NCI-H1092 (cell line): ENCODE results near the gene FOXO4.

Experiments used
- DNase-seq: peaks from one replicate; lab custom pipeline; 2025; lab: John Stamatoyannopoulos, UW

FOXO4 gene

GRCh38 chrX:71099736-71100135 lies 4.1 kb downstream of the FOXO4 start:
- DNase-seq = no peak

- DNase-seq = no peak
Observed at GRCh38 chrX:71100581-71101505, 5.2 kb downstream of the FOXO4 start.

DNA sequence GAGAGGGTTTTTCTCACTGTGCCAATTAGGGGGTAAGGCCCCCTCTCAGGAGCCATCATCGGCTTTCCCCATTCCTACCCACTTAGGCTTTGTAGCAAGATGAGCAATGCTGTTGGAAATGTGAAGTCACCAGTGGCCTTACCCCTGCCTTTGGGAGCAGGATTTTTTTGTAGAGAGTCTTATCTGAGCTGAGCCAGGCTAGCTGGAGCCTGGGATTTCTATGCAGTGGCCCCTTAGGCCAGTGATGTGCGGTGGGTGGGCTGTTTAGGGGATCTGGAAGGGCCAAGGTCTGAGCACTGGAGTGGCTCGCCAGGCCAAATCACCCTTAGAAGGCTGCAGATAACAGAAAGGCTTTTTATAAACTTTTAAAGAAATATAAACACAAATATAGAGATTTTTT lies 6.6 kb downstream of the FOXO4 start:
- no peak for DNase-seq

- no peak for DNase-seq
Observed at GRCh38 chrX:71103110-71103983, 7.7 kb downstream of the FOXO4 start.

- DNase-seq = no peak
Observed at GRCh38 chrX:71105628-71106027, 10.0 kb downstream of the FOXO4 start.

DNA sequence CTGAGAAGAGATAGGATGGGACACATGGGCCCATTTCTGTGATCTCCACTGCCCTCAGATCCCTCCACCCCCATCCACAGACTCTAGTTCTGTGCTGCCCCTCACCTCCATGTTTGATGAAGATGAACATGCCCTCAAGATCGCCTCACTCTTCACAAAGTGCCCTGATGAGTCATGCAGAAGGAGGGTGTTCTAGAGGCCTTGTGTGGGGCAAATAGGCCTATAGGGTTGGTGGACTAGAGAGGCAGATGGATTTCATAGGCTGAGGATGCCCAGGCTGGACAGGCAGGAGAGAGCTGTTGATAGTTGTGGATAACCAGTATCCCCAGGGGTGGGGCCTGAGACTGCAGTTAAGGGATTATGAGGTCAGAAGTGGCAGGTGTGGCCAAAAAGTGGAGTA lies 10.8 kb downstream of the FOXO4 start, which contains the start of gene CXorf65:
Gene CXorf65 (minus strand): TSS at position 314 of the 400 bp plus-strand sequence. CDS start 184 bp downstream, at position 130.
- no peak for DNase-seq

DNA sequence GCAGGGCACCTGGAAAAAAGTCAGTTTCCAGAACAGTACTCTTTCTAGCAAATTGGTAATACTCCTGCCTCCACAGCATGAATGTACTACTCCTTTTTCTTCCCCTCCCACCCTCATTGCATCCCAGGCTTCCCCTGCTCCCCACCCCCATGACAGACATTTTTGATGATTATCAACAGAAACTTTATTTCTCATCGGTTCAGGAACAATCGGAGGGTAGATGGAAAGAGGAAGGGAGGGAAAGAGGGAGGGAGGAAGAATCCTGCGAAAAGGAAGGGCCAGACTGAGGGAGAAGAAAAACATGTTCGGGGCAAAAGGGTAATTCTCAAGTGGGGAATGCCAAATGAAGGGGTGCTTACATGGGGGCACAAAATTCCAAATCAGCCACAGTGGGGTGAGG lies 11.6 kb downstream of the FOXO4 start:
- DNase-seq = no peak

GRCh38 chrX:71107762-71108360 lies 12.2 kb downstream of the FOXO4 start:
- DNase-seq = no peak

GRCh38 chrX:71109051-71109450 lies 13.4 kb downstream of the FOXO4 start:
- DNase-seq = no peak

DNA sequence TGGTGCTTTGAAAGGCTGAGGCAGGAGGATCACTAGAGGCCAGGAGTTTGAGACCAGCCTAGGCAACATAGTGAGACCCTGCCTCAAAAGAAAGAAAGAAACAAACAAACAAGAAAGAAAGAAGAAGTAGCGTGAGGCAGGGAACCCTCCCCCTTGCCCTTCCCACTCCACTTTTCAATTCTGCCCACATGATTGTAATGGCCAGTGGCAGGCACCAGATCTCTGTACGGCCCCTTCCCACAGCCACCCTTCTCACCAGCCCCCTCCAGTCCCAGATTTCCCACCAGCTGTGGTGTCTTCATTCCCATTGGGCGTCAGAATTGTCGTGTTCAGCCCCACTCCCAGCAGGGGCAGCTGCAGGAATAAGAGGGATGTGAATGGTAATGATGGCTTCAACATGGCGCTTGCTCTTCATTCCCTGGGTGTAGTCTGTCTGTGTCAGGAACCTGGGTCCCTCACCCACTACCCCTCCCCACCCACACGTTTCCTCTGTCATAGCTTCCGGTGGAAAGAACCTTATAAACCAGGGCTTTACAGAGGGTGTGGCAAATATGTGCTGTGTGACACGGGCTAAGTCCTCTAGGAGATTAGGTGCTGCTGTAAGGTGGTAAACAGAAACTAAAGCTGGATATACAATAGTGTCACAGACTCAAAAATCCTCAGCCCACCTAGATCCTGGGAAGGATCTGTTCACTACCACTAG lies 15.6 kb downstream of the FOXO4 start, which contains the start of gene IL2RG:
Gene IL2RG (minus strand): TSS at position 437 of the 703 bp plus-strand sequence. CDS start 38 bp downstream, at position 399.
- DNase-seq = no peak

DNA sequence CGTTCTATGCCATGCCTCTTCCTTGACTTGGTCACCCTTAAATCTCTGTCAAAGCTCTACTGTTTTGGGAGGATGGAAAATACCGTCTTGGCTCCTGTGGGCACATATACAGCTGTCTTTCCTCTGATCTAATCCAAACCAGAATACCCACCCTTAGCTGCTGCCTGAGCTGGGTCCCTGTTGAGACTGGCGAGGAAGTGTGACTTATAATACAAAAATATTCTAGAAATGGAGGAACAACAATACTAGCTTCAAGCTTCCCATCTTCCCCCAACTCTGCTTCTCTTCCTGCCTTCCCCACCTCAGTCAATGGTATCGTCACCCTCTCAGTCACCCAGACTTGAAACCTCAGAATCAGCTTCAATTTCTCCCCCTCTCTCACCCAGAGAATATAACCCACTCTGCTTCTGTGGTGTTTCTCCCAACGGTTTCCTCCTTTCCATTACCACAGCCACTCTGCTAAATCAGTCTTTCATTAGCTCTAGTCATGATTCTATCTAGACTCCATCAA lies 16.3 kb downstream of the FOXO4 start:
- no peak for DNase-seq

- no peak for DNase-seq
Observed at GRCh38 chrX:71117358-71117757, 21.7 kb downstream of the FOXO4 start.

DNA sequence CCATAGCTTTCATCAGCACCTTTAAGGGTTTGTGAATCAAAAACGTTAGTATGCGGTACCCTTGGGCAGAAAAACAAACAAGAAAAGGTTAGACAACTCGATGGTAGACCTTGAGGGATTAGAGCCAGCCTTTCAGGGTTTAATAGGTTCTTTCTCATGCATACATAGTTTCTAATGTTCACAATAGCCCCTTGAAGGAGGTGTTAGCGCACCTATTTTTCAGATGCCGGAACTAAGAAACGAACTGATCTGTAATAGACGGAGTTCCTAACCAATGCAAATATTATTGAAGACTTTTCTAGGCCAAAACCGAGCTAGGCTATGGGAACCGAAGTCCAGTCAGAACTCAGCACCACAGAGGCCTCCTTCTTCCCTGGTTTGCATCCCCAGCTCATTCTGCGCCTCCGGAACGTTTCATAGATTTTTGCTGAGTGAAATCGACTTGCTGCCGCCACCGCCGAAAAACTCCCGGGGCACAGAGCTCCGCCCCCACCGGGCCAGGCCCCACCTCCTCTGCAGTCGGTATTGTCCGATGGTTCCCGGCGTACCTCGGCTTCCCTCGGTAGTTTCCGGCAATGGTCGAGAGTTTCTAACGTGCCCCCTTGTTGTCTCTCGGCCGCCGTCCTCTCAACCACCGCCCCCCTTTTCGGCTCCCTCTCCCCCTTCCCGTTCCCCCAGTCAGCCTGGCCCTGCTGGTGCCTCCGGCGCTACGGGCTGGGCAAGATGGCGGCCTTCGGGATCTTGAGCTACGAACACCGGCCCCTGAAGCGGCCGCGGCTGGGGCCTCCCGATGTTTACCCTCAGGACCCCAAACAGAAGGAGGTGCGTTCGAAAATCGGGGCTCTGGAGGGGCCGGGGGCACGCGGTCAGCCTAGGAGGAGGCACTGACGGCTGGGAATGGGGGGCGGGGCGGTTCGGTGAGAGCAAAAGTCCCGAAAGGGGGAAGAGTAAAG lies 22.7 kb downstream of the FOXO4 start, which contains the start of gene MED12:
Gene MED12 (plus strand): TSS at position 565 of the 953 bp plus-strand sequence. CDS start 159 bp downstream, at position 724.
- DNase-seq = peak; percentile 79

DNA sequence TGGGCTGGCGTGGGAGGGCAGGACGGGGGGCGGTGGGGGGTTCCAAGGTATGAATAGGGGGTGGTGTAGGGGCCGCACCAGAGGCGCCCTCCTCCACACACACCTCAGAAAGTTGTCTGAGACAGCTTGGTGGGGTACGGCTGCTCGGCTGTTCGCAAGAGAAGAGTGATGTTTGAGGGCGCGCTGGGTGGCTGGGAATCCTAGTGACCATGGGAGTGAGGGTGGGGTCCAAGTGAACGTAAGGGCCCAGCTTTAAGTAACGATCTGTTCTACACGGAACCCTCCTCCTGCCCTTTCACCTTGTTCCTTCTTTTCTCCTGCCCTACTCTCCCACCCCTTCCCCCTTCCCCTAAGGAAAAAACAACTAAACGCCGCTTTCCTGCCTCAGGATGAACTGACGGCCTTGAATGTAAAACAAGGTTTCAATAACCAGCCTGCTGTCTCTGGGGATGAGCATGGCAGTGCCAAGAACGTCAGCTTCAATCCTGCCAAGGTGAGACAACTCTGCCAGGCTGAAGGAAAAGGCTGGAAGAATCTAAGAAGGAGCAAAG lies 23.4 kb downstream of the FOXO4 start:
- DNase-seq = no peak

- DNase-seq = no peak
Observed at GRCh38 chrX:71128166-71128833, 32.6 kb downstream of the FOXO4 start.

- no peak for DNase-seq
Observed at GRCh38 chrX:71128915-71129765, 33.5 kb downstream of the FOXO4 start.

DNA sequence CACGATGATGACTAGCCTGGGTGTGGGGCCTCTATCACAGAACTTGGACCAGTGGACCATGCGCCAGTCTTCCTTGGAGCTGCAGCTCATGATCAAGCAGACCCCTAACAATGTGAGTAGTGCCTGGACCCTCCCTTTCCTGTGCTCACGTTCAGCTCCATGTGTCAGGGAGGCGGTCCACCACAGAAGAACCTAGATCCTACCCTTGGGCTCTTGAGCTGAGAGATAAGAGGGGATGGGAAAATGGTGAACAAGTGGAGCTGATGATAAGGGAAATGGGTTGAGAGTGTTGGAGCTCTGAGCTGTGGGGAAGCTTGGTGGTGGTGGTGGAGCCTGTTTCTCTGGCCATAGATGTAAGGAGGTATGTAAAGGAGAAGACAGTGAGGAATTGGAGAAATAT lies 35.9 kb downstream of the FOXO4 start:
- DNase-seq = no peak

DNA sequence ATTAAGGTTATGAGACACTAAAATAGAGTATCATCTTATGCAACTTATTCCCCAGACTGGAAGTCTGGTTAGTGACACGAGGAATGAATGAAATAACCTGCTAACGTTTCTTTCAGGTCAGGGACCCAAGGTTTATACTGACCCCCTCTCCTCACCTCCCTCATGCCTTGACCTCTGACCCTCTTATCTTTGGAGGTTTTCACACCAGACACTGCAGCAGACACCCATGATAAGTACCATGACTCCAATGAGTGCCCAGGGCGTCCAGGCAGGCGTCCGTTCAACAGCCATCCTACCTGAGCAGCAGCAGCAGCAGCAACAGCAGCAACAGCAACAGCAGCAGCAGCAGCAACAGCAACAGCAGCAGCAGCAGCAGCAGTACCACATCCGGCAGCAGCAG lies 44.8 kb downstream of the FOXO4 start:
- no peak for DNase-seq
